Measurements from ENCODE around the gene SKA1. TPM values are rescaled to one million over a fixed set of nuclear protein-coding genes. Genes with fewer than 3 reads are reported as not detected.

The SKA1 gene
- total and polyA plus RNA-seq, 3 donors from 2014 or later = 5.5 to 11.9 (median 6.6) TPM

DNA sequence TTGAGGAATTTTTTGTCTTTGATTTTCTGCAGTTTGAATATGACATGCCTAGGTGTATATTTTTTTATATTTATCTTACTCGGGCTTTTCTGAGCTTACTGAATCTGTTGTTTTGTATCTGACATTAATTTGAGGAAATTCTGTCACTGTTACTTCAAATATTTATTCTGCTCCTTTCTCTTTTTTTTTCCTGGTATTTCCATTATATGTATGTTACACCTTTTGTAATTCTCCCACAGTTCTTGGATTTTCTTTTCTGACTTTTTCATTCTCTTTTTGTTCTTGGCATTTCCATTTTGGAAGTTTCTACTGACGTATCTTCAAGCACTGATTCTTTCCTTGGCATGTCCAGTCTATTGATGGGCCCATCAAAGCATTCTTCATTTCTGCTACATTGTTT is 24.1 kb upstream of the SKA1 start:
- Histone ChIP-seq H3K9me3 (no peaks in the 10 kb centered on the region), H3K4me3 (no peak overlapping the region), H3K27ac (no peak overlapping the region), H3K36me3 (ENCODE audit: low read depth, missing control alignments) (no peaks in the 10 kb centered on the region), H3K4me1 (no peaks in the 10 kb centered on the region), H3K27me3 (no peaks in the 10 kb centered on the region)
- intact Hi-C loops (cut with DNase I; ENCODE audit: low total_unique reads) = no loop called here
- no peak for DNase-seq
- no peak for TF ChIP-seq POLR2A (IDR thresholded peaks at IDR 0.05)
- WGBS, 2 donors = 70 to 80% methylated on average over 2 of the region's 2 CpGs

DNA sequence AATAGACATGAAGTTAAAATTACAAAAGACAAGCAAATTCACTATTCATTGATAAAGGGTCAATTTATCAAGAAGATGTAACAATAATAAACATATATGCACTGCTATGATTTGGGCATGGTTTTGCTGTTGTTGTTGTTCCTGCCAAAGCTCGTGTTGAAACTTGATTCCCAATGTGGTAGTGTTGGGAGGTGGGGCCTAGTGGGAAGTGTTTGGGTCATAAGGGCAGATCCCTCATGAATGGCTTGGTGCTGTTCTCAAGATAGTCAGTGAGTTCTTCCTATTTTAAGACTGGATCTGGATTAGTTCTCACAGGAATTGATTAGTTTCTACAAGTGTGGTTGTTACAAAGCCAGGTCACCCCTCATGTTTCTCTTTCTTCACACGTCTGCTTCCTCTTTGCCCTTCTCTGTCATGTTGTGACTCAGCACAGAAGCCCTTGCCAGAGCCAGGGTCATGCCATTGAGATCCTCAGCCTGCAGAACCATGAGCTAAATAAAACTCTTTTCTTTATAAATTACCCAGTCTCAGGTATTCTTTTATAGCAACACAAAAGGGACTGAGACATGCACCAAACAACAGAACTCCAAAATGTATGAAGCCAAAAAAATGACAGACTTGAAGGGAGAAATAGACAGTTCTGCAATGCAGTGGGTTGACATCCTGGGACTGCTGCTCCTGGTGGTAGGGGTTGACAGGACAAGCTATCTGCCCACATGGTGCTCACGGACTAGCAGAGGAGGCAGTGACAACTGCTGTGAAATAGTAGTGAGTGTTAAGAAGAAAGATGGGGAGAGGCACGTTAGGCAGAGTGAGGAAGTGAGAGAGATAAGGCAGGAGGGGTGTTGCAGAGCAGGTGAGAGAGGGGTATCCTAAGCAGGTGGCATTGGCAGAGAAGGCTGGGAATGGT is 18.6 kb upstream of the SKA1 start:
- H3K36me3 ChIP-seq (ENCODE audit: low read depth, missing control alignments) = no peaks in the 10 kb centered on the region
- no peaks in the 10 kb centered on the region for H3K4me1 ChIP-seq
- intact Hi-C loops (cut with DNase I; ENCODE audit: low total_unique reads) = no loop called here
- H3K9me3 ChIP-seq = no peaks in the 10 kb centered on the region
- TF ChIP-seq, protein P1, sequence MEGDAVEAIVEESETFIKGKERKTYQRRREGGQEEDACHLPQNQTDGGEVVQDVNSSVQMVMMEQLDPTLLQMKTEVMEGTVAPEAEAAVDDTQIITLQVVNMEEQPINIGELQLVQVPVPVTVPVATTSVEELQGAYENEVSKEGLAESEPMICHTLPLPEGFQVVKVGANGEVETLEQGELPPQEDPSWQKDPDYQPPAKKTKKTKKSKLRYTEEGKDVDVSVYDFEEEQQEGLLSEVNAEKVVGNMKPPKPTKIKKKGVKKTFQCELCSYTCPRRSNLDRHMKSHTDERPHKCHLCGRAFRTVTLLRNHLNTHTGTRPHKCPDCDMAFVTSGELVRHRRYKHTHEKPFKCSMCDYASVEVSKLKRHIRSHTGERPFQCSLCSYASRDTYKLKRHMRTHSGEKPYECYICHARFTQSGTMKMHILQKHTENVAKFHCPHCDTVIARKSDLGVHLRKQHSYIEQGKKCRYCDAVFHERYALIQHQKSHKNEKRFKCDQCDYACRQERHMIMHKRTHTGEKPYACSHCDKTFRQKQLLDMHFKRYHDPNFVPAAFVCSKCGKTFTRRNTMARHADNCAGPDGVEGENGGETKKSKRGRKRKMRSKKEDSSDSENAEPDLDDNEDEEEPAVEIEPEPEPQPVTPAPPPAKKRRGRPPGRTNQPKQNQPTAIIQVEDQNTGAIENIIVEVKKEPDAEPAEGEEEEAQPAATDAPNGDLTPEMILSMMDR (IDR thresholded peaks at IDR 0.05) = no peak
- TF ChIP-seq POLR2A (IDR thresholded peaks at IDR 0.05) = no peak
- no peak overlapping the region for H3K27ac ChIP-seq
- H3K27me3 ChIP-seq = no peaks in the 10 kb centered on the region
- no peak for DNase-seq
- 45 to 51% methylated on average over 4 of the region's 4 CpGs for WGBS, 2 donors
- no peak overlapping the region for H3K4me3 ChIP-seq

DNA sequence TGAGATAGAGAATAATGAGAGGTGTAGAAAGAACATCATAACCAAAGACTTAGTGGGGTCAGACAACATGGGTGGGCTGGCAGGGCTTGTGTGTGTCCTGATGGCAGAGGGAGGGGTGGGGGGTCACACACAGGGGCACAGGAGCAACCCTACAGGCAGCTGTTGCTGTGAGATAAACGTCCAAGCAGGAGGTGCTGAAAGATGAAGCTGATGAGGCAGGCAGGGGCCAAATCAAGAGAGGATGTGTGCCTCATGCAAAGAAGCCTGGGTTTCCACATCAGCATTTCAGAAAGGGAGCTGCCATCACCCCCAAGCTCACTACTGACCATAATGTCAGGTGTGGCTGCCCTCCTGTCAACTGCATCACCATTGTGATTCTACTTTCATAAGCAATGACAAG is 16.0 kb upstream of the SKA1 start:
- no peak for DNase-seq
- Histone ChIP-seq H3K36me3 (ENCODE audit: low read depth, missing control alignments) (no peaks in the 10 kb centered on the region), H3K4me3 (no peak overlapping the region), H3K27me3 (no peaks in the 10 kb centered on the region), H3K4me1 (no peaks in the 10 kb centered on the region), H3K27ac (no peak overlapping the region), H3K9me3 (no peaks in the 10 kb centered on the region)
- TF ChIP-seq, protein P1 (IDR thresholded peaks at IDR 0.05) = no peak
- no peak for TF ChIP-seq POLR2A (IDR thresholded peaks at IDR 0.05)
- 20 to 27% methylated on average over 1 of the region's 1 CpG for WGBS, 2 donors
- intact Hi-C loops (cut with DNase I; ENCODE audit: low total_unique reads) = no loop called here

DNA sequence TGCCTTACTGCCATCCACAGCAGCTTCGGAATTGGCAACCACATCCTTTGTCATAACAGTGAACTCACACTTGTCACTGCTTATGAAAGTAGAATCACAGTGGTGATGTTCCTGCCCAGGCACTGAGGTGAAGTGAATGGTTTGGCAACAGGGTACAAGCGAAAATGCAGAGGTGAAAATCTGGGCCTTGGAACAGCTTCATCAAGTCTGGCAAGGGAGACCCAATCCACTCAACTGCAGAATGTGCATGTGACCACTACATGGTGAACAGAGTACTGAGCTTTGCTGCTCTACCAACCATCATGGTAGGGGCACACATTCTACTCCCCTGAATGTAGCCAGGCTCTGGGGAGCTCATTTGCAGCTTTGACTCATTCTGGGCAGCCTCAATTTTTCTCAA is 15.0 kb upstream of the SKA1 start:
- no peak for DNase-seq
- intact Hi-C loops (cut with DNase I; ENCODE audit: low total_unique reads) = no loop called here
- Histone ChIP-seq H3K27me3 (no peaks in the 10 kb centered on the region), H3K4me1 (no peaks in the 10 kb centered on the region), H3K4me3 (no peak overlapping the region), H3K36me3 (ENCODE audit: low read depth, missing control alignments) (no peaks in the 10 kb centered on the region), H3K27ac (no peak overlapping the region), H3K9me3 (no peaks in the 10 kb centered on the region)
- TF ChIP-seq POLR2A (IDR thresholded peaks at IDR 0.05) = no peak
- WGBS, 2 donors = 77 to 96% methylated on average over 2 of the region's 2 CpGs

DNA sequence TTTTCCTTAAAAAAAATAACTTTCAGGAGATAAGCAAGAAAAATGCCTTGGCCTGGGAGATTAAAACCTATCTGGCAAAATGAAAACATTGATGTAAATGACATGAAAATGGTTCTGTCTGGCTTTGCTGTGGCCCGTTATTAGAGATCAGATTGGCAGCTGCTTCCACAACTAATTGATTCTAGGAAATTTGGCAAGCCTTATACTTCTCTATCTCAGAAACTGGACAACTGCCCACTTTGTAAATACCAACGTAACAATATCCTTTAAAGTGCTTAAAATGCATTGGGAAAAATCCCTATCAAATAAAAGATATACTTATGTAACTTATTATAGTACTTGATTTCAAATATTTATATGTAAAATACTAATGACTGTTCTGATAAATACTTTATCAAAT is 14.2 kb upstream of the SKA1 start:
- no peak overlapping the region for H3K4me3 ChIP-seq
- DNase-seq = no peak
- TF ChIP-seq POLR2A (IDR thresholded peaks at IDR 0.05) = no peak
- TF ChIP-seq, protein P1 (IDR thresholded peaks at IDR 0.05) = no peak

More for the DNA sequence above, 14.2 kb upstream of the SKA1 start:
- Histone ChIP-seq H3K27me3 (no peaks in the 10 kb centered on the region), H3K36me3 (ENCODE audit: low read depth, missing control alignments) (no peaks in the 10 kb centered on the region), H3K4me1 (no peaks in the 10 kb centered on the region), H3K9me3 (no peaks in the 10 kb centered on the region), H3K27ac (no peak overlapping the region)
- WGBS, 2 donors = 30 to 44% methylated on average over 2 of the region's 2 CpGs
- intact Hi-C loops (cut with DNase I; ENCODE audit: low total_unique reads) = no loop called here

Data from testis (tissue), 3 donors.